Measurements from ENCODE around the gene TIGD7.
"Not testable (repeated sequence)": the region's sequence is repeated elsewhere in the genome, so short reads cannot be mapped to it uniquely, and the experiment has no call there.

Gene TIGD7

DNA sequence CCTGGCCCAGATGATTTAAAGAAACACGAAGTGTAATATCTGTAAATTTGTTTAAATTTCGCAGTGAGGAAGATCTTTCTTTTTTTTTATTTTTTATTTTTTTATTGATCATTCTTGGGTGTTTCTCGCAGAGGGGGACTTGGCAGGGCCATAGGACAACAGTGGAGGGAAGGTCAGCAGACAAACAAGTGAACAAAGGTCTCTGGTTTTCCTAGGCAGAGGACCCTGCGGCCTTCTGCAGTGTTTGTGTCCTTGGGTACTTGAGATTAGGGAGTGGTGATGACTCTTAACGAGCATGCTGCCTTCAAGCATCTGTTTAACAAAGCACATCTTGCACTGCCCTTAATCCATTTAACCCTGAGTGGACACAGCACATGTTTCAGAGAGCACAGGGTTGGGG is 34.5 kb downstream of the TIGD7 start:
- H3K4me1 ChIP-seq (ENCODE audit: low read length); H3K9me3 ChIP-seq (replicated peaks; ENCODE audit: insufficient read depth, low read length); H3K4me3 ChIP-seq (ENCODE audit: low read length); H3K36me3 ChIP-seq (replicated peaks; ENCODE audit: insufficient read depth, low read length); H3K79me2 ChIP-seq (ENCODE audit: low read length); H3K27me3 ChIP-seq (replicated peaks; ENCODE audit: insufficient read depth, low read length); H3K9ac ChIP-seq (ENCODE audit: low read length); H3K27ac ChIP-seq (ENCODE audit: low read length); H2AFZ ChIP-seq (ENCODE audit: low read length); H3K9me2 ChIP-seq (replicated peaks; ENCODE audit: insufficient read depth, low read length); DNase-seq; H4K20me1 ChIP-seq (ENCODE audit: insufficient read depth, low read length); H3K4me2 ChIP-seq (ENCODE audit: low read depth, low read length); H3F3A ChIP-seq (ENCODE audit: insufficient read depth, low read length): not testable (repeated sequence)

- DNase-seq, result no peak
- Histone ChIP-seq H3K4me1 (ENCODE audit: low read length) (0 out of 2 replicates have a peak, but pooled peaks cover 3% of the 10 kb centered on the region), H4K20me1 (ENCODE audit: insufficient read depth, low read length) (no peaks in the 10 kb centered on the region), H3K4me3 (ENCODE audit: low read length) (no peak overlapping the region), H3F3A (ENCODE audit: insufficient read depth, low read length) (peaks cover 7% of the 10 kb centered on the region; the same call in 1 of the 2 replicates), H3K9me2 (replicated peaks; ENCODE audit: insufficient read depth, low read length) (no peaks in the 10 kb centered on the region), H3K4me2 (ENCODE audit: low read depth, low read length) (no peak overlapping the region), H3K79me2 (ENCODE audit: low read length) (no peaks in the 10 kb centered on the region), H3K27me3 (replicated peaks; ENCODE audit: insufficient read depth, low read length) (no peaks in the 10 kb centered on the region), H3K9ac (ENCODE audit: low read length) (no peak overlapping the region), H3K27ac (ENCODE audit: low read length) (no peak overlapping the region), H3K9me3 (replicated peaks; ENCODE audit: insufficient read depth, low read length) (no peaks in the 10 kb centered on the region), H2AFZ (ENCODE audit: low read length) (no peak overlapping the region), H3K36me3 (replicated peaks; ENCODE audit: insufficient read depth, low read length) (no peaks in the 10 kb centered on the region)
- TF ChIP-seq EZH2phosphoT487 (IDR thresholded peaks at IDR 0.05; ENCODE audit: low read length), result no peak
- TF ChIP-seq CTCF (IDR thresholded peaks at IDR 0.05; ENCODE audit: low read length), result no peak
- no peak for TF ChIP-seq EZH2 (optimal IDR thresholded peaks at IDR 0.05; ENCODE audit: low read depth, low read length)
Observed at GRCh38 chr16:3268294-3268693, 36.9 kb downstream of the TIGD7 start.

GRCh38 chr16:3266873-3267537 is 38.2 kb downstream of the TIGD7 start:
- H3K9me3 ChIP-seq (replicated peaks; ENCODE audit: insufficient read depth, low read length), result no peaks in the 10 kb centered on the region
- H3K4me2 ChIP-seq (ENCODE audit: low read depth, low read length), result no peak overlapping the region
- H3K4me3 ChIP-seq (ENCODE audit: low read length), result no peak overlapping the region
- no peak overlapping the region for H3K9ac ChIP-seq (ENCODE audit: low read length)
- H2AFZ ChIP-seq (ENCODE audit: low read length), result no peak overlapping the region
- no peaks in the 10 kb centered on the region for H3K9me2 ChIP-seq (replicated peaks; ENCODE audit: insufficient read depth, low read length)
- H3K36me3 ChIP-seq (replicated peaks; ENCODE audit: insufficient read depth, low read length), result no peaks in the 10 kb centered on the region
- H3F3A ChIP-seq (ENCODE audit: insufficient read depth, low read length), result peaks cover 10% of the 10 kb centered on the region
- TF ChIP-seq EZH2phosphoT487 (IDR thresholded peaks at IDR 0.05; ENCODE audit: low read length), result no peak
- peak; percentile 31 for TF ChIP-seq CTCF (IDR thresholded peaks at IDR 0.05; ENCODE audit: low read length)
- no peak for DNase-seq
- H3K27me3 ChIP-seq (replicated peaks; ENCODE audit: insufficient read depth, low read length), result no peaks in the 10 kb centered on the region
- 0 out of 2 replicates have a peak, but pooled peaks cover 3% of the 10 kb centered on the region for H3K4me1 ChIP-seq (ENCODE audit: low read length)
- H3K27ac ChIP-seq (ENCODE audit: low read length), result no peak overlapping the region
- H4K20me1 ChIP-seq (ENCODE audit: insufficient read depth, low read length), result no peaks in the 10 kb centered on the region
- H3K79me2 ChIP-seq (ENCODE audit: low read length), result no peaks in the 10 kb centered on the region

Data from MM.1S (cell line).